KG1 (cell line): ENCODE results near the gene MIDN.
A peak's percentile ranks its signal among the peaks of the same experiment; 100 is the strongest.

Experiments used
- DNase-seq: peaks from one replicate; lab custom pipeline; 2025; lab: John Stamatoyannopoulos, UW

The MIDN gene

DNA sequence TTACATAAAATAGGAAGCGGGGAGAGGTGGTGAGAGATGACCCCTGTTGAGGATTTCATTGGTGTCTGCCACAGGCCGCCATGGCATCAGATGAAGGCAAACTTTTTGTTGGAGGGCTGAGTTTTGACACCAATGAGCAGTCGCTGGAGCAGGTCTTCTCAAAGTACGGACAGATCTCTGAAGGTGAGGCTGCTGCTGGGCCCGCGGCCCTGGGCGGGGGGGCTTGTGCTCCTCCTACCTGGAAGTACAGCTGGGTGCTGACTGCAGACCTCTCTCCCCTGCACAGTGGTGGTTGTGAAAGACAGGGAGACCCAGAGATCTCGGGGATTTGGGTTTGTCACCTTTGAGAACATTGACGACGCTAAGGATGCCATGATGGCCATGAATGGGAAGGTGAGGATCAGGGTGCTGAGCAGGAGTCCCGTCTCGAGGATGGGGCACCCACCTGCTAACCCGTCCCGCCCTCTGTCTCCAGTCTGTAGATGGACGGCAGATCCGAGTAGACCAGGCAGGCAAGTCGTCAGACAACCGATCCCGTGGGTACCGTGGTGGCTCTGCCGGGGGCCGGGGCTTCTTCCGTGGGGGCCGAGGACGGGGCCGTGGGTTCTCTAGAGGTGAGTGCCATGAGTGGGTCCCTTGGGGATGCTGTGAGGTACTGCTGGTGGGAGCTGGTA is 22.6 kb downstream of the MIDN start:
- DNase-seq: no peak

DNA sequence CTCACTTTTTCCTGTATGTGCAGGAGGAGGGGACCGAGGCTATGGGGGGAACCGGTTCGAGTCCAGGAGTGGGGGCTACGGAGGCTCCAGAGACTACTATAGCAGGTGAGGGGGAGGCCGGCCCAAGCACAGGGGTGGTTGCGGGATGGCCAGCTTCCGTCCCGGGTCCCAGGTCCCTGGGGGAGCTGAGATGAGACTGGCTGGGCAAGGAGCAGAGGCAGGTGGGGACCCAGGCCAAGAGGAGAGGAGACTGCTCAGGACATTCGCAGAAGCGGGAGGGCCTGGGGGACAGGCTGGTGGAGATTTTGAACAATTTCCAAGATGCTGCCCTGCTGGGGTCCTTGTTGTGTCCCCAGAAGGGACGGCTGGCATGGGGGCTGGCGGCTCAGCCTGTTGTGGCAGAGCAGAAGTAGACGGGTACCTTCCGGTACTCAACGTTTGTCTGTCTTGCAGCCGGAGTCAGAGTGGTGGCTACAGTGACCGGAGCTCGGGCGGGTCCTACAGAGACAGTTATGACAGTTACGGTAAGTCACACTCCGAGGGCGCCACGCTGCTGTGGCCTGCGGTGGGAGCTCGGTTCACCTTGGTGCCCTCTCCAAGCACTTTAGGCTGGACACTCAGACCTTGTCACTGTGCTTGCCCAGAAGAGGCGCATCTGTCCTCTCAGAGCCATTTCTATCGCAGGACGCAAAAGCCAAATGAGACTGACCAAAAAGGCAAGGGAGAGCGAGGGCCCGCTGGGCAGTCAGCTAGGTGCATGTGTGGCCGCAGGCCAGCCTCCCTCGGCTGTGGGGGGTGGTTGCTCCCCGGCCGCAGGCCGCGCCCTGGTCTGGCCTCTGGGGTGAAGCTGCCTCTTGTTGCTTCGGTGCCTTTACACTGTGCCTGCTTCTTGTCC is 23.4 kb downstream of the MIDN start:
- no peak for DNase-seq

DNA sequence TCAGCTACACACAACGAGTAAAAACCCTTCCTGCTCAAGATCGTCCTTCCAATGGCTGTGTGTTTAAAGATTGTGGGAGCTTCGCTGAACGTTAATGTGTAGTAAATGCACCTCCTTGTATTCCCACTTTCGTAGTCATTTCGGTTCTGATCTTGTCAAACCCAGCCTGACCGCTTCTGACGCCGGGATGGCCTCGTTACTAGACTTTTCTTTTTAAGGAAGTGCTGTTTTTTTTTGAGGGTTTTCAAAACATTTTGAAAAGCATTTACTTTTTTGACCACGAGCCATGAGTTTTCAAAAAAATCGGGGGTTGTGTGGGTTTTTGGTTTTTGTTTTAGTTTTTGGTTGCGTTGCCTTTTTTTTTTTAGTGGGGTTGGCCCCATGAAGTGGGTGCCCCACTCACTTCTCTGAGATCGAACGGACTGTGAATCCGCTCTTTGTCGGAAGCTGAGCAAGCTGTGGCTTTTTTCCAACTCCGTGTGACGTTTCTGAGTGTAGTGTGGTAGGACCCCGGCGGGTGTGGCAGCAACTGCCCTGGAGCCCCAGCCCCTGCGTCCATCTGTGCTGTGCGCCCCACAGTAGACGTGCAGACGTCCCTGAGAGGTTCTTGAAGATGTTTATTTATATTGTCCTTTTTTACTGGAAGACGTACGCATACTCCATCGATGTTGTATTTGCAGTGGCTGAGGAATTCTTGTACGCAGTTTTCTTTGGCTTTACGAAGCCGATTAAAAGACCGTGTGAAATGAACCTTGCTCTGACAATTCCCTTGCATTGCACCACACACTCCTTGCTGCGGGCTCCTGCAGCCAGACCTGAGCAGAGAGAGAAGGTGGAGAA is 24.3 kb downstream of the MIDN start:
- no peak for DNase-seq

DNA sequence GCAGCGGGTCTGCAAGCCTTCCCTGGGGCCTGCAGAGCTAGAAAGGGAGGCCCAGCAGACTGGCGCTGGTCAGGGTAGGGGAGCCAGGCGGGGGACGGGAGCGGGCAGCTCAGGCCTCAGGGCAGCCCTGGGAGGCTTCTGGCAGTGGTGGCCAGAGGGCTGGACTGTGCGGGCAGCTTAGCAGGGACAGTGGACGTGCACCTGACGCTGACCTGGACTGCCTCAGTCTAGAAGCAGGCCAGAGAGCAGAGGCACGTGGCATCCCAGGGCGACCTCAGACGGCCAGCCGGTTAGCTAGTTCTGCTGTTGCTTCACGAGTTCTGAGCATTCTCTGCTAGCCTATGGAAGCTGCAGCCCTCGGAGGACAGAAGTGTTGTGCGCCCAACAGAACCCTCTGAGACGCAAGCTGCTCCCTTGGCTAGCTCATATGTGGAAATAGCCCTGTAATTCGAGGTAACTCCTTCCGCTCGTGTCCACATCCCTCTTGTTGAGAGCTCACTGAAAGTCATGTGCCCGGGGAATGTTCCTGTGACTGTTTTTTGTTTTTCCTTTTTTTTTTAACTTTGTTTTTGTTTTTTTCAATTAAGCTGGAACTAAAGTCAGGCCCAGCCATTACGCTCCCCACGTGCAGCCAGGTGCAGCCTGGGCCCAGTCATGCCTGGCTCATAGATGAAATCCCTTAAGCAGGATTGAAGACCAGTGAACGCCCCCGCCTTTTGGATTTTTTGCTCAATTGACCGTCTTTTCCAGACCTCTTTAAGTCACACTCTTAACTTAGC is 25.1 kb downstream of the MIDN start:
- DNase-seq: no peak

DNA sequence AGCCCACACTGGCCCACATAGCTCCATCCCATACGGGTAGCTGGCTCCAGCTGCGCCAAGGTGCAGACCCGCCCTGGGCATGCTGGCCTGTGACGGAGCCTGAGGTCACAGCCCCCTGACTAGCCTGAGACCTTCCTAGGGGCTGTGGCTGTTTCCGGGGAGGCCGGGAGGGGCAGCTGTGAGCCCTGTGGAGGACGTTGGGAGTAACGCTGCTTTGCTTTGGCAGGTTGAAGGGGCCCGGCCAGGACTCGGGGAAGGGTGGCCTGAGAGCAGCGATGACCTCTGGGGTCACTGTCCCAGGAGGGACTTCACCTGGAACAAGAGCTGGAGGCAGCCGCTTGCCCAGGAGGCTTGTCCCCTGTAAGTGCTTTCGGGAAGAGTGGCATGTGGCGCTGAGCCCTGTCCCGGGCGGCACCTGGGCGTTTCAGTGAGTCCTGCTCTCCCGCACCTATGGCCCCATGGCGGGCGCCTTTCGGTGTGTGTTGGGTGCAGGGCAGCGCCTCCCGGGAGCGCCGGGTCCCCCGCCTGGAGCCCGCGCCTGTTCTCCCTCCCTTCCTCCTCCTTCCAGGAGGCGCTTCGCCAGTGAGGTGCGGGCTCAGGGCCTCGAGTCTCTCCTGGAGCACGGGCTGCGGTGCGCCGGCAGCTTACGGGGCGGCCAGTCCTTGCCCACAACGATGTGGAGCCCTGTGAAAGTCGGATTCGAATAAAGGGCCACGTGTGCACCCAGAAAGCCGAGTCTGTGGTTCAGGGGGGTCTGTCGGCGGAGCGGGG is 25.9 kb downstream of the MIDN start:
- DNase-seq: no peak

DNA sequence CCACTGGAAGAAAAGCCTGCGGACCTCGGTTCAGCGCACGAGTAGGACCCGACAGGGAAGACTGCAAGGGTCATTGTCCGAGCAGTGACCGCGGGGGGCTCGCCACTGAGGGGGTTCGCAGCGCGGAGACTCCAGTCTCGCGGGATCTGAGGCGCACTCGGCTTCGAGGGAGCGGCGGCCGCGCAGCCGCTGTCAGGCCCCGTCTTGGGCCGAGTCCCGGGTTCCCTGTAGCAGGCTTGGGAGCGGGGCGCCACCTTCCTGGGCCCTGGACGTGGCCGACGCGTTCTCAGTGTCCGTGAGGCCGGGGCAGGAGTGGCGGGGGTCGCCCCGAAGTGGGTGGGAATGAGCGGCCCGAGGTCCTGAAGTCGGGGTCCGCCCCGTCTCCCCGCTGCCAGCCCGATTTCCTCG is 26.5 kb downstream of the MIDN start:
- no peak for DNase-seq

DNA sequence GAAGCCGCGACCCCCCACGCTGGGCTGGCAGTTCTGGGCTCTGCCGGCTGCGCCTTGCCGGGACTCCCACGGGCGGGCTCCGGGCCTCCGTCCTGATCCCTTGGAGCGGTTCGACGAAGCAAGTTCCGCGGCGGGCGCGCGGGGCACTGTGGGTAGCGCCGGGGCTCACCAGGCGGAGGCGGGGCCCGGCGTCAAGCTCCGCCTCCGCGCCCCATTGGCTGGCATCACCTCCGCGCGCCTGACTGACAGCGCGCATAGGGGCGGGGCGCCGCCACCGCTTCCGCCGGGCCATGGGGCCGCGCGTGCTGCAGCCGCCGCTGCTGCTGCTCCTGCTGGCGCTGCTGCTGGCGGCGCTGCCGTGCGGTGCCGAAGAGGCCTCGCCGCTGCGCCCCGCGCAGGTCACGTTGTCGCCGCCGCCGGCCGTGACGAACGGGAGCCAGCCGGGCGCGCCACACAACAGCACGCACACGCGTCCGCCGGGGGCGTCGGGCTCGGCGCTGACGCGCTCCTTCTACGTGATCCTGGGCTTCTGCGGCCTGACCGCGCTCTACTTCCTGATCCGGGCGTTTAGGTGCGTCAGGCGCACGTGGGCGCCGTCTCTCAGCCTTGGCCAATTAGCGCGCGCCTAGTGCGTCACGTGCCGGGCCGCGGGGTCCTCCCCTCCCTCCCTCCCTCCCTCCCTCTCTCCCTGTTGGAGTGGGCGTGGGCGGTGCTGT is 27.0 kb downstream of the MIDN start, which contains the start of gene FAM174C:
Gene FAM174C, plus strand, starts transcription at position 271 of the 716 bp plus-strand sequence. Its CDS starts 20 bp downstream, at position 291.
- DNase-seq: peak; percentile 97

DNA sequence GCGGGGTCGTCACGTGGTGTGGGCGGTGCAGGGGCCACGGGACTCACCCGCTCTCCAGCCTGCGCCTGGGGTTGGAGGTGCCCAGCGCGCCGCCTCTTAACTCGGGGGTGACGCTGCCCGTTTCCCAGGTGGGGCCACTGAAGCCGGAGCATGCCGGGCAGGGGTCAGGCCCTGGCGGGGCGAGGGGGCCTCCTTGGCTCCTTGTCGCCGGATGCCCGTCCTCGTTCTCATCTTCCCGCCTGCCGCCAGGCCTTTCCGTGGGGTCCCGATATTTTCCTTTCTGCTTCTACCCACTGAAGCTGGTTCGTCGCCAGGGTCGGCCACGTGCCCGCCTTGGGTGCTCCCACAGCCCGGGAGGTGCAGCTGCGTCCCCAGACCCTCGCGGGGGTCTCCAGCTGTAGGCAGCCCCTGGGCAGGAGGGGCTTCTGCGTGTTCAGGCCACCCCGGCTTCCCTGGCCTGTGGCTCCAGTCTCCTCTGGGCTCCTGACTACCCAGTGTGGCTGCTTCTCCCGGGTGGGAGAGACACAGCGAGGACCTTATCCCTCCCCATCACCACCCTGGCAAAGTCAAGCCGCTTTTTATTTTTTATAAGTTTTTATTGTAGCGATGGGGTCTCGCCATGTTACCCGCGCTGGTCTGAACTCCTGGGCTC is 27.7 kb downstream of the MIDN start:
- DNase-seq: no peak

DNA sequence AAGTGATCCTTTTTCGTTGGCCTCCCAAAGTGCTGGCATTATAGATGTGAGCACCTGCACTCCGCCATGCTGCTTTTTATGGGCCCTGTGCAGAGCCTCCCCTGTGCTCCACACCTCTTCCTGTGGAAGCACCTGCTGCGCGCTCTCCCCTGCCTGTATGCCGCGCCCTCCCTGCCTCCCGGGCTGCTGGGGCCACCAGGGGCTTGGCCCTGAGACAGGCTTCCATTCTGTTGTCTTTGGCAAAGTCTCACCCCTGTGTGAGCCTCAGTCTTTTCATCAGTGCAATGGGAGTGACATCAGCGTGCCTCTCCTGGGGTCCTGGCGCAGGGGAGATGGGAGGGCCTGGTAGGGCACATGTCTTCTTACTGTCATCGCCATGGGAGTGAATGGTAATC is 28.2 kb downstream of the MIDN start:
- DNase-seq: no peak

DNA sequence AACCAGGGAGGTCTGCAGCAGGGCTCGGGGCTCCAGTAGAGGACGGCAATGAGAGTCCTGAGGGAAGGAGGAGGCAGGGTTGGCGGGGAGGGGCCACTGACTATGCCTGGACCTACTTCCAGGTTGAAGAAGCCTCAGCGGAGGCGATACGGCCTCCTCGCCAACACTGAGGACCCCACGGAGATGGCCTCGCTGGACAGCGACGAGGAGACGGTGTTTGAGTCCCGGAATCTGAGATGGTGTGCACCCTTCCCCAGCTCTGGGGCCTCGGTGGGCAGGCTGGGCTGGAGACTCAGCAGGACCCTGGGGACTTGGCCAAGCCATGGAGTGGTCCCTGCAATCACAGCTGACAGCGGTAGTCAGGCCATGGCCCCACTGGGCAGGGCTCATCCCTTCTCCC is 28.7 kb downstream of the MIDN start:
- no peak for DNase-seq

DNA sequence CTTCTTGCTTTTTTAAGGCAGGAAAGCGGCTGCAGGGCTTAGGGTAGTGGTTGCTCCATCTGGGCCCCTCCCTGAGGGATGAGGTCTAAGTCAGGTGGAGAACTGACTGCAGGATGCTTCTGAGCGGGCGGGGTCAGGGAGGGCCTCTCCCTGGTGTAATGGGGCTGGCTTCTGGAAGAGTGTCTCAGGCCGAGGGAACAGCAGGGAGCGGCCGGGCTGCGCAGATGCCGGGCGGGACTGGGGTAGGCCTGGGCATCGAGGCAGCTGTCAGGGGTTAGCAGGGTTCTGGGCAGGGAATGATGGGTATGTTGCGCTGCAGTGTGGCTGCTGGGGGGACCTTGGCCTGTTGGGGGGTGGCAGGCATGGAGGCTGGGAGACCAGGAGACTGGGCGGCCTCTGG is 29.7 kb downstream of the MIDN start:
- DNase-seq: no peak

DNA sequence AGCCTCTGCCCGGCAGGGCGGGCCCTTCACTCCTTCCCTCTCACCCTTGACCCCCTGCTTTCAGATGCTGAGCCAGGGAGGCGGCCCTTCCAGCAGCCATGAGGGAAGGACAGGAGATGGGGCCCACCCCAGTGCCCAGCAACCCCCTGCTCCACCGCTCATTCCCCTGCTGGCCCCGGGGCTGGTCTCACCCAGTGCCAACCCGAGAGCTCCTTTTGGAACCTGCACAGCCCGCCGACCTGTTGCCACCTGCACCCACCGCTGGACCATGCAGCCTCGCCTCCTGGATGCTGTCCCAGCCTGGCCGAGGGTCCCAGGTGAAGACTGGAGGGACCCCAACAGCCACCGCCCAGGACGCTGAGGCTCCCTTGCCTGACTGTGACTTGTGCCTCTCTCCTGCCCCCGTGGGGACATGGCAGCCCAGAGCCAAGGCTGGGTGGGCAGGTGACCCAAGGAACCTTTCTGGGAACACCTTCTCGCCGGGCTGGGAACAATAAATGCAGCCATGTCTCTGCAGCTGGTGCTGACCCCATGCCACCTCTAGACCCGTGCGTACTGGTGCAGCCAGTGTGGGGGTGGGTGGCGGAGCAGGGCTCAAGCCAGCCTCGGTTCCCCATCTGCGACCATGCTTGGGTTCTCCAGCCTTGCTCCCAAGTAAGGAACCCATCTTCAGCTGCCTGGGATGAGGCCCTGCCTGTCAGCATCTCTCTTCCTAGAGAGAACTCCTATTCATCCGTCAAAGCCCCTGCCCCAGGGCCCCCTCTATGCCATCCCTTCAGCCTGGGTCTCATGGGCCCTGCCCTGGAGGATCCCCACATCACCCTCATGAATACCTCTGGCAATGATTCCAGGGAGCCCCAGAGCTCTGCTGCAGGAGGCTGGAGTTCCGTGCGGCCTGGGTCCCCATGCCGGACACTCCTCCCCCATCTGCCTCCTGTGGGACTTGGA is 30.6 kb downstream of the MIDN start:
- no peak for DNase-seq

DNA sequence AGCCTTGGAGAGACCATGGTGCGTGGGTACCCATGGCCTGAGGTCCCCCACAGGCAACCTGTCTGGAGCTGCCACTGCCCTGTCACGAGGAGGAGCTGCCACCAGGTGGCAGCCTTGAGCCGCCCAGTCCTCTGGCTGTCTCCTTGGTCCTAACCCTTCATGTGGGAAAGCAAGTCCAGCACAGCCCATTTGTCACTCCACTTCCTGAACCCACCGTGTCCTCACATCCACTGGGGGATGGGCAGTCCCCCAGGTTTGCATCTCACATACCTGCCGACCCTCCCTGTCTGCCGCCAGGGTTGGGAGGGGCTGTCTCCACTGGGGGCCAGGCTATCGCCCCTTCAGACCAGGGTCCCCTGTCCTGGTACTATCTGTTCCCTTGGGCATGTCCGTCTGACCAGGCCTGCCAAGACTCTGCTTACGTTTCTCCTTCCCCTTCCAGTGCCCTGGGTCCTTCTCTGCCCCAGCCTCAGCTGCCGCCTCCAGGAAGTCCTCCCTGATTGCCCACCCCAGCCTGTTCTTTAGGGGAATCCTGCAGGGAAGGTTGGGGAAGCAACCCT is 31.5 kb downstream of the MIDN start:
- DNase-seq: peak; percentile 42

DNA sequence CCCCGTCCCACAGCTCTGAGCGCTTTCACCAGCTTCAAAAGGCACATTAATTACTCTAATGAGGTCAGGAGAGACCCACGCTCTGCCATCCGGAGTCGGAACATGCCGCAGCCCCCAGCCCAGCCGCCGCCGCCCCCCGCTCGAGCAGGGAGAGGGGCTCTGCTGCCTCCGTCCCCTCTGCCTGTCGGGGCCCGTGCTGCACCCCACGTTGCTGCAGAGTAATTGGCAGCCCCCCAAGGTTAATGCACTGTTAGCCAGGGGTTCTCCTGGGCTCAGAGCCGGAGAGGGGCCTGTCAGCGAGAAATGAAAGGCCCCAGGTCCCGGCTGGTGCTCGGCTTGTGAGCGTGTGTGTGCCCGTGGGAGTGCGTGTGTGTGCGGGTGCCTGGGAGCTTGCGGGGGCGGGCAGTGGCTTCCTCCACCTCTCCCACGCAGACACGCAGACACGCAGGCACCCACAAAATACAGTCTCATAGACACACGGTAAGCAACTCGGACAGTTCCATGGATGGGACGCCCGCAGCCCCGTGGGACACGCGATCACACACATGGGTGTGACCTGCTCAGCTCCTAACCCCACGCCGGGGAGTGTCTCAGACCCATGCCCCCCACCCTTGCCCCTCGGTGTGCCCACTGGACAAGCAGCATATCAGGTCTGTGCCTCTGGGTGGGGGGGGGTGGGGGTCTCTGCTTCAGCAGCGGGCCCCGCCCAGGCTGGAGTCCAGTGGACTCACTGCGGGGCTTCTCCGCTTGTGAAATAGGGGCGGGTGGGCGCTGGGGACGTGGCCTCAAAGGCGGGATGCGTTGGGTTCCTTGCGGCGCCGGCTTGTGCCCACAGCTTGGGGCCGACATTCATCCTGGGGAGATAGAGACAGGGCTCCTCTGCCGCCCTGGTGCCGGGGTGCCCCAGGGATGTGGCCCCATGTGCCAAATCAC is 32.5 kb downstream of the MIDN start:
- no peak for DNase-seq

DNA sequence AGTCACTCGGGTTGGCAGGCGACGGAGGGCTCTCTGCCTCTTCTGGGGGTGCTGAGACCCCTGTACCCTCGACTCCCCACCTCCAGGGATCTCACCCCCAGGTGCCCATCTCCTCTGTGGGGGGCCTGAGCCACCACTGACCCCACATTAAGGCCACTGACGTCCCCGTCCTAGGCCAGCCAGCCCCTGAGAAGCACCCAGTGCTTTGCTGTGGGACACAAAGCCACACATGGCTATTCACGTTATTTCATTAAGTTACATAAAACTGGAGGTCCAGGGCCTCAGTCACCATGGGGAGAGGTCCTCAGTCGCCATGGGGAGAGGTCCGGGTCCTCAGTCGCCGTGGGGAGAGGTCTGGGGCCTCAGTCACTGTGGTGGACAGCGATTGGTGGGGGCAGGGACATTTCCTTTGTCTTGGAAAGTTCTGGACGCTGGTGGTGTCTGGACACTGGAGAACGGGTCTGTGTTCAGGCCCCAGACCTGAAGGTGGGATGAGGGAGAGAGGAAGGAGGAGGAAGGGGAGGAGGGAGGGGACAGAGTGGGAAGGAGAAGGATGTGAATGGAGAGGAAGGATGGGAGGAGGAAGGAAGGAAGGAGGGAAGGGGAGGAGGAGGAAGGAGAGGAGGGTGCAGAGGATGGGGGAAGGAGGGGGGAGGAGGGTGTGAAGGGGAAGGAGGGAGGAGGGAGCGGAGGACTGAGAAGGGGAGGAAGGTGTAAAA is 33.3 kb downstream of the MIDN start:
- no peak for DNase-seq

DNA sequence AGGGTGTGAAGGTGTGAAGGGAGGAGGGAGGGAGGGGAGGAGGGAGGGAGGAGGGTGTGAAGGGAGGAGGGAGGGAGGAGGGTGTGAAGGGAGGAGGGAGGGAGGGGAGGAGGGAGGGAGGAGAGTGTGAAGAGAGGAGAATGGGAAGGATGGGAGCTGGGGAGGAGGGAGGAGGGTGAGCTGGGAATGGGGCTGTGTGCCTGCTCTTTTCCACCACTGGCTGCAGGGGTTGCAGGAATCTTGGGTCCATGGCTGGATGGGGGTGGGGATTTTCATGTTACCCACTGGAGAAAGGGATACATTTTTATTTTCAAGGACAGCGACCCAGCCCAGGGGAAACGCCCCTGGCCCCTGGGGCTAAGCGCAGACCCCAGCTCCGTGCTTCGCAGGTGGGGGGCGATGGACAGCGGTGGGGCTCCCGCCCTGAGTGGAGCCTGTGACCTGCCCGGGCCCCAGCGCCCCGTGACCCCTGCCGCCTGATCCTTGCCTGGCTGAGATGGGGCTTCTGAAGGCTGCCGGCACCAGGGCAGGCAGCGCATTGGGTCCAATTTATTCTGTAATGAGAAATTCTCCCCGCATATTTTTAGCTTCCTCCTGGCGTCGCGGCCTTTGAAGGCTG is 34.3 kb downstream of the MIDN start:
- no peak for DNase-seq
